ENCODE data around the gene ASPG. TPM values are rescaled to one million over a fixed set of nuclear protein-coding genes. Genes with fewer than 3 reads are reported as not detected.

ASPG gene
- total and polyA plus RNA-seq, 8 donors, result 0.16 to 0.68 (median 0.23) TPM; not detected in 2

DNA sequence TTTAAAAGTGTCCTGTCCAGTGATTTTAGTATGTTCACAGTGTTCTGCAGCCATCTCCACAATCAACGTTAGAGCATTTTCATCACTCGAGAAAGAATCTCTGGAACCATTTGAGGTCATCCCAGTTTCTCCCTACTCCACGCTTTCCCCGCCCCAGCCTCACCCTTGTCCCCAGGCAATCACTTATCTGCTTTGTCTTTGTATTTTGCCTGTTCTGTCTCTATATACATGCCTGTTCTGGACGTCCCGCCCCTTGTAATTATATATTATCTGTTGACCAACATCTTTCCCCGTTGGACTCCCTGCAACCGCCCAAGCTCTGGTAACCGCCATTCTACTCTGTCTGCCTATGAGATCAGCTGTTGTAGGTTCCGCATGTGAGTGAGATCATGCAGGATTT is 21.5 kb upstream of the ASPG start:
- H3K4me3 ChIP-seq, result no peak overlapping the region
- H3K27me3 ChIP-seq, result no peaks in the 10 kb centered on the region
- no peaks in the 10 kb centered on the region for H3K4me1 ChIP-seq
- H3K36me3 ChIP-seq, result no peaks in the 10 kb centered on the region
- H3K9me3 ChIP-seq, result no peaks in the 10 kb centered on the region
- TF ChIP-seq, protein P1, sequence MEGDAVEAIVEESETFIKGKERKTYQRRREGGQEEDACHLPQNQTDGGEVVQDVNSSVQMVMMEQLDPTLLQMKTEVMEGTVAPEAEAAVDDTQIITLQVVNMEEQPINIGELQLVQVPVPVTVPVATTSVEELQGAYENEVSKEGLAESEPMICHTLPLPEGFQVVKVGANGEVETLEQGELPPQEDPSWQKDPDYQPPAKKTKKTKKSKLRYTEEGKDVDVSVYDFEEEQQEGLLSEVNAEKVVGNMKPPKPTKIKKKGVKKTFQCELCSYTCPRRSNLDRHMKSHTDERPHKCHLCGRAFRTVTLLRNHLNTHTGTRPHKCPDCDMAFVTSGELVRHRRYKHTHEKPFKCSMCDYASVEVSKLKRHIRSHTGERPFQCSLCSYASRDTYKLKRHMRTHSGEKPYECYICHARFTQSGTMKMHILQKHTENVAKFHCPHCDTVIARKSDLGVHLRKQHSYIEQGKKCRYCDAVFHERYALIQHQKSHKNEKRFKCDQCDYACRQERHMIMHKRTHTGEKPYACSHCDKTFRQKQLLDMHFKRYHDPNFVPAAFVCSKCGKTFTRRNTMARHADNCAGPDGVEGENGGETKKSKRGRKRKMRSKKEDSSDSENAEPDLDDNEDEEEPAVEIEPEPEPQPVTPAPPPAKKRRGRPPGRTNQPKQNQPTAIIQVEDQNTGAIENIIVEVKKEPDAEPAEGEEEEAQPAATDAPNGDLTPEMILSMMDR (IDR thresholded peaks at IDR 0.05), result no peak
- DNase-seq (no peak), FAIRE-seq (no peak), ATAC-seq (no peak)
- intact Hi-C loops (cut with DNase I), result no loop called here
- 78 to 84% methylated on average over 10 of the region's 10 CpGs for WGBS, 2 donors
- no peak overlapping the region for H3K27ac ChIP-seq

DNA sequence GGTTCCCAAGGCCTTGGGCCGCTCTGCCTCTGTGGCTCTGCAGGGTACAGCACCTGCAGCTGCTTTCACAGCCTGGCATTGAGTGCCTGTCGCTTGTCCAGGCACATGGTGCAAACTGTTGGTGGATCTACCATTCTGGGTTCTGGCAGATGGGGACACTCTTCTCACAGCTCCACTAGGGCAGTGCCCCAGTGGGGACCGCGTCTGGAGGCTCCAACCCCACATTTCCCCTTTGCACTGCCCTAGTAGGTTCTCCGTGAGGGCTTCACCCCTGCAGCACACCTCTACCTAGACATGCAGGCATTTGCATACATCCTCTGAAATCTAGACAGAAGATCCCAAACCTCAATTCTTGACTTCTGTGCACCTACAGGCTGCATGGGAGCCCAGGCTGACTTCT is 19.2 kb upstream of the ASPG start:
- H3K9me3 ChIP-seq, result no peaks in the 10 kb centered on the region
- H3K27ac ChIP-seq, result no peak overlapping the region
- H3K36me3 ChIP-seq, result no peaks in the 10 kb centered on the region
- H3K27me3 ChIP-seq, result no peaks in the 10 kb centered on the region
- intact Hi-C loops (cut with DNase I), result no loop called here
- no peak overlapping the region for H3K4me3 ChIP-seq
- TF ChIP-seq, protein P1 (IDR thresholded peaks at IDR 0.05), result no peak
- 84 to 88% methylated on average over 5 of the region's 5 CpGs for WGBS, 2 donors
- H3K4me1 ChIP-seq, result no peaks in the 10 kb centered on the region
- no peak for DNase-seq
- no peak for ATAC-seq
- no peak for FAIRE-seq

DNA sequence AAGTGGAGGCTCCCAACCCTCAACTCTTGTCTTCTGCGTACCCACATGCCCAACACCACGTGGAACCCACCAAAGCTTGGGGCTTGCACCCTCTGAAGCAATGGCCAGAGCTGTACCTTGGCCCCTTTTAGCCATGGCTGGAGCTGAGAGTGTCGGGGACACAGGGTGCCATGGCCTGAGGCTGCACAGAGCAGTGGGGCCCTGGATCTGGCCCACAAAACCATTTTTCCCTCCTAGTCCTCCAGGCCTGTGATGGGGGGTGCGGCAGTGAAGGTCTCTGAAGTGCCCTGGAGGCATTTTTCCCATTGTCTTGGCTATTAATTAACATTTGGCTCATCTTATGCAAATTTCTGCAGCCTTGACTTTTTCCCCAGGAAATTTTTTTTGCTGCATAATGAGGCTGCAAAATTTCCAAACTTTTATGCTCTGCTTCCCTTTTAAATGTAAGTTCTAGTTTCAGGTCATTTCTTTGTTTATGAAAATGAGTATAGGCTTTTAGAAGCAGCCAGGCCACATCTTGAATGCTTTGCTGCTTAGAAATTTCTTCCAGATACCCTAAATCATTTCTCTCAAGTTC is 18.7 kb upstream of the ASPG start:
- H3K4me3 ChIP-seq, result no peak overlapping the region
- no peaks in the 10 kb centered on the region for H3K27me3 ChIP-seq
- H3K9me3 ChIP-seq, result no peaks in the 10 kb centered on the region
- intact Hi-C loops (cut with DNase I), result no loop called here
- WGBS, 2 donors, result 71 to 83% methylated on average over 4 of the region's 4 CpGs
- no peaks in the 10 kb centered on the region for H3K4me1 ChIP-seq
- H3K36me3 ChIP-seq, result no peaks in the 10 kb centered on the region
- TF ChIP-seq, protein P1 (IDR thresholded peaks at IDR 0.05), result no peak
- DNase-seq (no peak), ATAC-seq (no peak), FAIRE-seq (no peak)
- no peak overlapping the region for H3K27ac ChIP-seq

DNA sequence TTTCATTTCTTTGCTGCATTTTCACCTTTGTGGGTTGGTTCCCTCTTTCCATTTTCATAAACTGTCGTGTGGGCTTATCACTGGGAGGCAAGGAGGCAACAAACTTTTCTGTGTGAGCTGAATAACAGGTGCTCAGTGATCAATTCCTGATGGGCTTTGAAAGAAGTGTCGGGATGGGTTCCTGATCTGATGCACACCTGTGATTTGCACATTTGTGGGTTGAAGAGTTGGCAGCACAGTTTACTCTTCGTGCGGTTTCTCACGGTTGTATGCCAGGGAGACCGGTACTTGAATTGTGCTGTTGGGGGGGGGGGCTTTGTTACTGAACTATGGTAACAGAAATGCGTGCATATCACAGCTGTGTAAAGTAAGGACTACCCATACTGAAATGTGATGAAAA is 16.0 kb upstream of the ASPG start:
- Histone ChIP-seq H3K4me1 (no peaks in the 10 kb centered on the region), H3K36me3 (no peaks in the 10 kb centered on the region), H3K27me3 (no peaks in the 10 kb centered on the region), H3K27ac (no peak overlapping the region), H3K9me3 (no peaks in the 10 kb centered on the region), H3K4me3 (no peak overlapping the region)
- intact Hi-C loops (cut with DNase I), result no loop called here
- TF ChIP-seq, protein P1 (IDR thresholded peaks at IDR 0.05), result no peak
- ATAC-seq, result no peak
- no peak for FAIRE-seq
- DNase-seq, result no peak
- WGBS, 2 donors, result 69 to 77% methylated on average over 7 of the region's 7 CpGs

DNA sequence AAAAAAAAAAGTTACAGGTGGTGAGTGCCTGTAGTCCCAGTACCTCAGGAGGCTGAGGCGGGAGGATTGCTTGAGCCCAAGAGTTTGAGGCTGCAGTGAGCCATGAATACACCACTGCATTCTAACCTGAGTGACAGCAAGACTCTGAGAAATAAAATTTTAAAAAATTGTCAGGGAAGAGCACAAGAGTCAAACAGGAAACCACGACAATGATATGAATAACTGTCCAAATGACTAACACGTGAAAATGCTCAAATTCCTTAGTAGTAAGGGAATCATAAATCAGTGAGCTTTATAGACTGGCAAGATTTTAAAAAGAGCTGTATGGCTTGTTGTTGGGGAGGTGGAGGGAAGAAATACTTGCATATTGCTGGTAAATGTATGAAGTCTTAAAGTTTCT is 12.9 kb upstream of the ASPG start:
- no peak overlapping the region for H3K27ac ChIP-seq
- TF ChIP-seq, protein P1 (IDR thresholded peaks at IDR 0.05), result no peak
- H3K36me3 ChIP-seq, result no peaks in the 10 kb centered on the region
- no peak for FAIRE-seq
- DNase-seq, result no peak
- no peaks in the 10 kb centered on the region for H3K4me1 ChIP-seq
- H3K4me3 ChIP-seq, result no peak overlapping the region
- H3K9me3 ChIP-seq, result no peaks in the 10 kb centered on the region
- H3K27me3 ChIP-seq, result no peaks in the 10 kb centered on the region
- intact Hi-C loops (cut with DNase I), result no loop called here
- no peak for ATAC-seq
- 82 to 84% methylated on average over 3 of the region's 3 CpGs for WGBS, 2 donors
